ENCODE results near the gene RAB44. TPM values are rescaled to one million over a fixed set of nuclear protein-coding genes. Genes with fewer than 3 reads are reported as not detected.

RAB44 gene
- total RNA-seq, 1 donor from 2014 or later = 0.95 TPM

DNA sequence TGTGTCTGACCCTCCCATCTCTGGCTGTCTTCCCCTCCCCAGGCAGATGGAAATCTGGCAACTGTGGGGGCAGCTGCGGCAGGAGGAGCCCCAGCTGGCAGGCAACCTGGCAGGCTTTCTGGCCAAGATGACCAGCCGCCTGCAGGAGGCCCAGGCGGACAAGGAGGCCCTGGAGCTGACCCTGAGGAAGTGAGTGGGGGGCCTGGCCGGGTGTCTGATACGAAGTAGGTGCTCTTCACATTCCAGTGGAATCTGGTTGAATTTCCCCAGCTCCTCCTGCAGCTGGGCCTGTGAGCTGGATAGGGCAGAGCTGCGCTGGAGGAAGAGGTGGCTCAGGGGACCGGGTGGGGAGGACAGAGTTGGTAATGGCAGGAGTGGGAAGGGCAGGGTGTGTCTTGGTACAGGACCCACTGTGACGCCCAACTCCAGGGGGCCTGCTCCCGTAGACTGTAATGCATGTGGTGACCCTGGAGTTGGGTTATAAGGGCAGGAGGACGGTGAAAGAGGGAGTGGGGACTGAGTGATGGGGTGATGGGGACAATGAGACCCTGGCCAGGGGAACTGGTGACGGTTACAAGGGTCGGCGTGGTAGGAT lies 19.7 kb downstream of the RAB44 start:
- no peak overlapping the region for H3K4me3 ChIP-seq
- H3K36me3 ChIP-seq = no peaks in the 10 kb centered on the region
- no peaks in the 10 kb centered on the region for H3K9me3 ChIP-seq
- no peak for DNase-seq
- TF ChIP-seq, protein P1, sequence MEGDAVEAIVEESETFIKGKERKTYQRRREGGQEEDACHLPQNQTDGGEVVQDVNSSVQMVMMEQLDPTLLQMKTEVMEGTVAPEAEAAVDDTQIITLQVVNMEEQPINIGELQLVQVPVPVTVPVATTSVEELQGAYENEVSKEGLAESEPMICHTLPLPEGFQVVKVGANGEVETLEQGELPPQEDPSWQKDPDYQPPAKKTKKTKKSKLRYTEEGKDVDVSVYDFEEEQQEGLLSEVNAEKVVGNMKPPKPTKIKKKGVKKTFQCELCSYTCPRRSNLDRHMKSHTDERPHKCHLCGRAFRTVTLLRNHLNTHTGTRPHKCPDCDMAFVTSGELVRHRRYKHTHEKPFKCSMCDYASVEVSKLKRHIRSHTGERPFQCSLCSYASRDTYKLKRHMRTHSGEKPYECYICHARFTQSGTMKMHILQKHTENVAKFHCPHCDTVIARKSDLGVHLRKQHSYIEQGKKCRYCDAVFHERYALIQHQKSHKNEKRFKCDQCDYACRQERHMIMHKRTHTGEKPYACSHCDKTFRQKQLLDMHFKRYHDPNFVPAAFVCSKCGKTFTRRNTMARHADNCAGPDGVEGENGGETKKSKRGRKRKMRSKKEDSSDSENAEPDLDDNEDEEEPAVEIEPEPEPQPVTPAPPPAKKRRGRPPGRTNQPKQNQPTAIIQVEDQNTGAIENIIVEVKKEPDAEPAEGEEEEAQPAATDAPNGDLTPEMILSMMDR (IDR thresholded peaks at IDR 0.05) = no peak
- intact Hi-C loops (cut with DNase I) = no loop called here
- no peaks in the 10 kb centered on the region for H3K27me3 ChIP-seq (ENCODE audit: low read depth)
- no peak overlapping the region for H3K27ac ChIP-seq
- no peak for ATAC-seq
- H3K4me1 ChIP-seq = no peaks in the 10 kb centered on the region

GRCh38 chr6:36717871-36718540 lies 20.4 kb downstream of the RAB44 start:
- Histone ChIP-seq H3K9me3 (no peaks in the 10 kb centered on the region), H3K4me3 (no peak overlapping the region), H3K27me3 (ENCODE audit: low read depth) (no peaks in the 10 kb centered on the region), H3K4me1 (no peaks in the 10 kb centered on the region), H3K36me3 (no peaks in the 10 kb centered on the region), H3K27ac (no peak overlapping the region)
- ATAC-seq = no peak
- intact Hi-C loops (cut with DNase I) = no loop called here
- TF ChIP-seq, protein P1 (IDR thresholded peaks at IDR 0.05) = no peak
- no peak for DNase-seq

DNA sequence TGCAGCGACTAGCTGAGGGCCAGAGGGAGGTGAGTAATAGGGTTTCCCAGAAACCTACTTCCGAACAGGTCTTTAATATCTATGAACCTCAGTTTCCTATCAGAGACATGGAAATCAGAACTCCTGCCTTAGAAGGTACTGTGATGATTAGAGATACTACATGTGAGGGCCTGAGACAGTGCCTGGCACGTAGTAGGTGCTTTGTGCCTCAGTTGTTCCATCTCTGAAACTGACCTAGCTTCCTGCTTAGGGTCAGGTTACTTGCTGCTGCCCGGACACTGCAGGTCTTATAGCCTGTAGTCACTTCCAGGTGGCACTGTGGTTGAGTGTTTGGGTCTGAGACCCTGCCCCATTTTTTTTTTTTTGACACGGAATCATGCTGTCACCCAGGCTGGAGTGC lies 20.9 kb downstream of the RAB44 start:
- ATAC-seq (no peak), DNase-seq (no peak)
- TF ChIP-seq, protein P1 (IDR thresholded peaks at IDR 0.05) = no peak
- no peaks in the 10 kb centered on the region for H3K4me1 ChIP-seq
- H3K9me3 ChIP-seq = no peaks in the 10 kb centered on the region
- H3K36me3 ChIP-seq = no peaks in the 10 kb centered on the region
- H3K4me3 ChIP-seq = no peak overlapping the region
- H3K27ac ChIP-seq = no peak overlapping the region
- H3K27me3 ChIP-seq (ENCODE audit: low read depth) = no peaks in the 10 kb centered on the region
- intact Hi-C loops (cut with DNase I) = no loop called here

- DNase-seq (no peak), ATAC-seq (no peak)
- no peak overlapping the region for H3K27ac ChIP-seq
- H3K4me1 ChIP-seq = no peaks in the 10 kb centered on the region
- TF ChIP-seq, protein P1 (IDR thresholded peaks at IDR 0.05) = no peak
- H3K4me3 ChIP-seq = no peak overlapping the region
- H3K36me3 ChIP-seq = no peaks in the 10 kb centered on the region
- H3K27me3 ChIP-seq (ENCODE audit: low read depth) = no peaks in the 10 kb centered on the region
- no peaks in the 10 kb centered on the region for H3K9me3 ChIP-seq
- intact Hi-C loops (cut with DNase I) = no loop called here
These were observed 21.5 kb downstream of the RAB44 start for GRCh38 chr6:36719126-36719525.

DNA sequence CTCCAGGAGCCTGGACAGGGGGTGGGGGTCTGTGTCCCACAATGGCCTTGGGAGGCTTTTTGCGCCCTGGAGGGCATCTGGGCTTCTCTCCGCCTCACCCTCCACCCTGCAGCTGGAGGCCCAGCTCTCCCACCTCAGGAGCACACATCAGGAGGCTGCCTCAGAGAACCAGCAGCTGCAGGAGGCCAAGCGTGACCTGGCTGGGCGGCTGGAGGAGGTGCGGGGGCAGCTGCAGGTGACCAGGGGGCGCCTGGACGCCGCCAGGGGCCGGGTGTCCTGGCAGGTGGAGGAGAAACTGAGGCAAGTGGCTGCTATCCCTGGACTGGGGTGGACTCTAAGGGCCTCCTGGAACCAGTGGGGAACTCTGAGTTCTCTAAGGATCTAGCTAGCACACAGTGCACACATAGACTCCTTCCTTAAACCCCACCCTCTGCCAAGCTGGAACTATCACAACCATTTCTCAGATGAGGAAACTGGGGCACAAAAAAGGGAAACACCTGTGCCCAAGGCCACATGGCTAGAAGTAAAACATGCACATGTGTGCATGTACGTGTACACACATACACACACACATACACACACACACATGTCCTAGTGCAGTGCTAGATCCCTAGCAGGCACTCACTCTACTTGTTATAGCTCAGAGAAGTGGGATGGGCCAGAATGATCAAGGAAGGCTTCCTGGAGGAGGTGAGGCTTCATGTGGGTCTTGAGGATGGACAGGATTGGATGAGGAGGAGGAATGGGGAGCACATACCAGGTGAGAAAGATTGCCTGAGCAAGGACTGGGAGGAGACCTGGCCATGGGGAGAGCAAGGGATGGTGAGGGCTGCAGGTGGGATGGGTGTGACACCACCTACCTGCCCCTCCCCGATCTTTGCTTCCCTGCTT lies 22.9 kb downstream of the RAB44 start:
- intact Hi-C loops (cut with DNase I) = no loop called here
- no peaks in the 10 kb centered on the region for H3K27me3 ChIP-seq (ENCODE audit: low read depth)
- TF ChIP-seq, protein P1 (IDR thresholded peaks at IDR 0.05) = no peak
- no peaks in the 10 kb centered on the region for H3K4me1 ChIP-seq
- ATAC-seq = no peak
- no peak overlapping the region for H3K27ac ChIP-seq
- H3K9me3 ChIP-seq = no peaks in the 10 kb centered on the region
- DNase-seq = no peak
- H3K36me3 ChIP-seq = no peaks in the 10 kb centered on the region
- no peak overlapping the region for H3K4me3 ChIP-seq

Data from lower lobe of right lung (tissue), 2 donors.